Neutrophil (primary cell): ENCODE results near the gene SLC5A2.

Source experiments
- H3K27ac ChIP-seq: fragments of 200-600 bp; sonication (generic); 2 replicates; pipeline ENCODE4 v1.5.1; 2016; ENCODE audit warnings: mild to moderate bottlenecking, moderate library complexity
- H3K27me3 ChIP-seq: fragments of 200-600 bp; sonication (generic); 2 replicates; pipeline ENCODE4 v1.6.0; 2016; ENCODE audit warnings: mild to moderate bottlenecking
- H3K36me3 ChIP-seq: fragments of 200-600 bp; sonication (generic); 2 replicates; pipeline ENCODE4 v1.5.1; 2017
- H3K4me1 ChIP-seq, 2 experiments: fragments of 200-600 bp in 1 of 2; sonication (generic) in 1 of 2; 1 replicate in 1 of 2; 2 replicates in 1 of 2; pipeline versions ENCODE4 v1.5.1 to v1.6.1; 2013 to 2016; ENCODE audit warnings: low read depth in 1 of 2, low read length in 1 of 2, mild to moderate bottlenecking in 1 of 2, moderate library complexity in 1 of 2; ENCODE audit not compliant: control insufficient read depth in 1 of 2, insufficient read depth in 1 of 2
- H3K4me3 ChIP-seq, 2 experiments: fragments of 200-600 bp in 1 of 2; sonication (generic) in 1 of 2; 1 replicate in 1 of 2; 2 replicates in 1 of 2; pipeline ENCODE4 v1.5.1; 2013 to 2016; ENCODE audit warnings: low read depth in 1 of 2, low read length in 1 of 2, mild to moderate bottlenecking in 1 of 2, moderate library complexity in 1 of 2
- H3K9me3 ChIP-seq: fragments of 200-600 bp; sonication (generic); 2 replicates; pipeline ENCODE4 v1.5.1; 2016
- CTCF ChIP-seq: fragments of 200-600 bp; sonication (generic); IDR thresholded peaks from 2 replicates; pipeline ENCODE4 v1.5.1; 2016; ENCODE audit warnings: antibody characterized with exemption

SLC5A2 gene

GRCh38 chr16:31453255-31454204 is 29.4 kb upstream of the SLC5A2 start:
- Histone ChIP-seq H3K27ac (peak overlapping the region; percentile 51), H3K4me1 (peaks cover 26 to 37% of the 10 kb centered on the region in 2 experiments), H3K4me3 (peak overlapping the region in 1 of 2 experiments; percentile 32), H3K9me3 (no peaks in the 10 kb centered on the region), H3K27me3 (no peaks in the 10 kb centered on the region), H3K36me3 (no peaks in the 10 kb centered on the region)
- no peak for TF ChIP-seq CTCF

GRCh38 chr16:31455601-31456314 is 27.2 kb upstream of the SLC5A2 start:
- no peaks in the 10 kb centered on the region for H3K27me3 ChIP-seq
- TF ChIP-seq CTCF: no peak
- H3K9me3 ChIP-seq: no peaks in the 10 kb centered on the region
- no peaks in the 10 kb centered on the region for H3K36me3 ChIP-seq
- no peak overlapping the region for H3K4me3 ChIP-seq
- no peak overlapping the region for H3K27ac ChIP-seq
- H3K4me1 ChIP-seq: peaks cover 39 to 52% of the 10 kb centered on the region in 2 experiments

DNA sequence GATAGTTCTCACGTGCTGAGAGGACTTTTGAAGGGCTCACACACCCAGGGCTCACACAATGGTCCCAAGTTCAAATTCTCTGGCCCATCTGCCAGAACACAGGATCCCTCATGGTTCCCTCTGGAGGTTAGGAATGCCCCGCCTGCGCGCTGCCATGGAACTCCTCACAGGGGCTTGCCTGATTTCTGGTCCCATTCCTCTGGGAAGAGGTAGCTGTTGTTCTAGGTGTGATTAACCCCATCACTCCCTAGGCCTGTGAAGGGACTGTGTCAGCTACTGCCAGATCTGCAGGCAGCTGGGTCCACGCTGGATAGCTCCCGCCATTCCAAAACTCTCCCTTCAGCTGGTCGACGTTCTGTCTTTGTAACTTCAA is 25.9 kb upstream of the SLC5A2 start:
- peaks cover under 1% of the 10 kb centered on the region for H3K36me3 ChIP-seq
- no peaks in the 10 kb centered on the region for H3K27me3 ChIP-seq
- peaks cover 39 to 52% of the 10 kb centered on the region in 2 experiments for H3K4me1 ChIP-seq
- no peak for TF ChIP-seq CTCF
- H3K9me3 ChIP-seq: no peaks in the 10 kb centered on the region
- H3K27ac ChIP-seq: no peak overlapping the region
- no peak overlapping the region for H3K4me3 ChIP-seq

DNA sequence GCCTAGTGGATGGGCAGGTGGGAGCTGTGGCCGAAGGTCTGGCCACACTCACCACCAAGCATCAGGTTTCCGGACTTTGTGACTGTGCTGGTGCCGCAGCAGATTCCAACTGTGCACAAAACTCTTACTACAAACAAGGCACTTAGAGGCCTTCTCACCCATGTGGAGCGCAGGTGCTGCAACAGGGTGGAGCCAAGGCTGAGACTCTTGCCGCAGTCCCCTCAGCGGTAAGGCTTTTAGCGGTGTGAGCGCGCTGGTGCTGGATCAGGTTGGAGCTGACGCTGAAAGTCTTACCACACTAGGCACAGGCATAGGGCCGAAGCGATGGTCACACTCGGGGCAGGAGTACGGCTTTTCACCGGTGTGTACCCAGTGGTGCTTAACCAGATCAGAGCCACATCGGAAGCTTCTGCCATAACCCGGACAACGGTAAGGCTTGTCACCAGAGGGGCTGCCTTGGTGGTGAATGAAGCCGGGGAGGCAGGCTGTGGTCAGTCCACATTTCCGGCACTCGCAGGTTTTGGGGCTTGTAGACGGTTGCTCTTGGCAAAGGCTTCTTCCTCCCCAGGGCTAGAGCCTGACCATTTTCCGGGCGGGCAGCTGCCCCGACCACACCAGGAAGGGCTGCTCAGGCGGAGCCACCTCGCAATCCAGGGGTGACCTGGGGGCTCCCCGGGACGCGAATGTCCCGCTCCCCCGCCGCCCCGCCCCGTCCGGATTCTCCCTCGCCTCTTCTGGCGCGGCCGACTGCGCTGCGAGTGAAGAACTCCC is 24.7 kb upstream of the SLC5A2 start:
- peaks cover 5% of the 10 kb centered on the region for H3K36me3 ChIP-seq
- H3K27me3 ChIP-seq: no peaks in the 10 kb centered on the region
- H3K4me3 ChIP-seq: peak overlapping the region; percentile 83 to 91
- peak overlapping the region; percentile 96 for H3K27ac ChIP-seq
- peaks cover 39 to 51% of the 10 kb centered on the region in 2 experiments for H3K4me1 ChIP-seq
- TF ChIP-seq CTCF: no peak
- no peaks in the 10 kb centered on the region for H3K9me3 ChIP-seq
